Stimulated activated CD4-positive, alpha-beta T cell treated with anti-CD3 and anti-CD28 coated beads, Interleukin-1b, Interleukin-23, amount 100 ng/mL, for 4 hours (primary cell): Measurements from ENCODE around the gene CCDC154.

Source experiments
- DNase-seq, 2 donors: peaks; one replicate each; pipeline ENCODE4 v3.0.0-alpha.2; 2020; ENCODE audit warnings: low read depth in 2 of 2

CCDC154 gene

GRCh38 chr16:1425616-1426370 lies 18.6 kb downstream of the CCDC154 start:
- no peak for DNase-seq

GRCh38 chr16:1424028-1424427 lies 20.3 kb downstream of the CCDC154 start:
- DNase-seq, result no peak

- no peak for DNase-seq
Observed at GRCh38 chr16:1422076-1422475, 22.3 kb downstream of the CCDC154 start.

GRCh38 chr16:1420111-1420539 lies 24.2 kb downstream of the CCDC154 start:
- DNase-seq, result no peak

- DNase-seq, result no peak
Observed at GRCh38 chr16:1416521-1416941, 27.8 kb downstream of the CCDC154 start.

GRCh38 chr16:1414532-1415260 lies 29.7 kb downstream of the CCDC154 start, which contains the start of gene UNKL:
TSS of gene UNKL (minus strand) at chr16:1414704. CDS start at chr16:1414691, 13 bp downstream.
- DNase-seq, result peak; percentile 77 to 79

- DNase-seq, result peak; percentile 42 to 53
Observed at GRCh38 chr16:1413684-1414531, 30.4 kb downstream of the CCDC154 start.

- DNase-seq, result no peak
Observed at GRCh38 chr16:1412847-1413246, 31.5 kb downstream of the CCDC154 start.

- peak; percentile 95 to 97 for DNase-seq
Observed at GRCh38 chr16:1408171-1408837, 36.1 kb downstream of the CCDC154 start.

- DNase-seq, result no peak
Observed at GRCh38 chr16:1407753-1408152, 36.6 kb downstream of the CCDC154 start.

- DNase-seq, result no peak
Observed at GRCh38 chr16:1403733-1404132, 40.6 kb downstream of the CCDC154 start.

GRCh38 chr16:1403036-1403435 lies 41.3 kb downstream of the CCDC154 start:
- DNase-seq, result no peak

GRCh38 chr16:1401758-1402154 lies 42.6 kb downstream of the CCDC154 start:
- DNase-seq, result no peak

- DNase-seq, result no peak
Observed at GRCh38 chr16:1401061-1401757, 43.1 kb downstream of the CCDC154 start.

- DNase-seq, result no peak
Observed at GRCh38 chr16:1398826-1399581, 45.4 kb downstream of the CCDC154 start.

GRCh38 chr16:1398351-1398750 lies 46.0 kb downstream of the CCDC154 start:
- DNase-seq, result no peak

GRCh38 chr16:1397779-1398178 lies 46.6 kb downstream of the CCDC154 start:
- DNase-seq, result no peak

- no peak for DNase-seq
Observed at GRCh38 chr16:1395444-1396031, 48.8 kb downstream of the CCDC154 start.

- DNase-seq, result no peak
Observed at GRCh38 chr16:1394367-1394951, 49.9 kb downstream of the CCDC154 start.
